Smooth muscle cell (in vitro differentiated cells): ENCODE results near the gene SNTG2. TPM values are rescaled to one million over a fixed set of nuclear protein-coding genes. Genes with fewer than 3 reads are reported as not detected.

Experiments
- DNase-seq: peaks from one replicate; lab custom pipeline; 2025; ENCODE audit not compliant: unreplicated experiment; lab: John Stamatoyannopoulos, UW
- H2AFZ ChIP-seq: fragments of 200-600 bp; sonication (generic); 2 replicates; pipeline ENCODE4 v1.6.0; 2016; ENCODE audit warnings: antibody characterized with exemption, low read depth, mild to moderate bottlenecking
- H3F3A ChIP-seq: fragments of 200-600 bp; sonication (generic); 2 replicates; pipeline ENCODE4 v1.6.0; 2017; ENCODE audit warnings: antibody characterized with exemption, low read depth
- H3K27ac ChIP-seq: fragments of 200-600 bp; sonication (generic); 2 replicates; pipeline ENCODE4 v1.5.1; 2016; ENCODE audit warnings: low read depth, mild to moderate bottlenecking
- H3K27me3 ChIP-seq: fragments of 200-600 bp; sonication (generic); 2 replicates; pipeline ENCODE4 v1.6.1; 2016; ENCODE audit warnings: low read depth, mild to moderate bottlenecking
- H3K36me3 ChIP-seq: fragments of 200-600 bp; sonication (generic); 2 replicates; pipeline ENCODE4 v1.5.1; 2016; ENCODE audit warnings: low read depth
- H3K4me1 ChIP-seq: fragments of 200-600 bp; sonication (generic); 2 replicates; pipeline ENCODE4 v1.5.1; 2016; ENCODE audit warnings: low read depth
- H3K4me2 ChIP-seq: fragments of 200-600 bp; sonication (generic); 2 replicates; pipeline ENCODE4 v1.6.0; 2016; ENCODE audit warnings: mild to moderate bottlenecking
- H3K4me3 ChIP-seq: fragments of 200-600 bp; sonication (generic); 2 replicates; pipeline ENCODE4 v1.5.1; 2016; ENCODE audit warnings: mild to moderate bottlenecking
- H3K79me2 ChIP-seq: fragments of 200-600 bp; sonication (generic); 2 replicates; pipeline ENCODE4 v1.6.0; 2016; ENCODE audit warnings: low read depth, mild to moderate bottlenecking
- H3K9ac ChIP-seq: fragments of 200-600 bp; sonication (generic); 2 replicates; pipeline ENCODE4 v1.6.0; 2016; ENCODE audit warnings: low read depth
- H3K9me3 ChIP-seq: fragments of 200-600 bp; sonication (generic); replicated peaks from 2 replicates; pipeline ENCODE4 v1.5.1; 2016; ENCODE audit warnings: low read depth
- H4K20me1 ChIP-seq: fragments of 200-600 bp; sonication (generic); 2 replicates; pipeline ENCODE4 v1.6.0; 2016; ENCODE audit warnings: low read depth
- CTCF ChIP-seq: fragments of 200-600 bp; sonication (generic); IDR thresholded peaks from 2 replicates; pipeline ENCODE4 v1.5.1; 2017; ENCODE audit warnings: borderline replicate concordance, mild to moderate bottlenecking, antibody characterized with exemption; ENCODE audit not compliant: insufficient read depth, poor library complexity, severe bottlenecking
- WGBS: methylation state at CpG from one replicate; pipeline ENCODE4 v1.1.7; 2016; ENCODE audit warnings: low lambda C conversion rate; 5-methylcytosine and 5-hydroxymethylcytosine counted together
- polyA plus RNA-seq: library from polyadenylated mRNA; unstranded; fragments of >200 nt; fragmentation: Nextera tagmentation; extraction: Ambion mirVana; gene quantifications from 2 replicates; pipeline ENCODE4 v1.2.1, GENCODE V29; 2016
- total RNA-seq: library from RNA; depleted of rRNA; stranded (reverse); fragments of >200 nt; gene quantifications from 2 replicates; pipeline ENCODE4 v1.2.3, GENCODE V29; 2014

SNTG2 gene
- total and polyA plus RNA-seq, 2 experiments from 2014 or later: 0.56 TPM; not detected in 1

- Histone ChIP-seq H3K27ac (no peak overlapping the region), H3K4me2 (no peak overlapping the region), H4K20me1 (no peaks in the 10 kb centered on the region), H3K79me2 (no peaks in the 10 kb centered on the region), H2AFZ (no peak overlapping the region), H3K9ac (no peak overlapping the region), H3K4me1 (no peaks in the 10 kb centered on the region), H3K36me3 (no peaks in the 10 kb centered on the region), H3K27me3 (no peaks in the 10 kb centered on the region), H3F3A (no peaks in the 10 kb centered on the region), H3K4me3 (no peak overlapping the region), H3K9me3 (no peaks in the 10 kb centered on the region)
- 88% methylated on average over 15 of the region's 15 CpGs for WGBS
- no peak for DNase-seq
- TF ChIP-seq CTCF: no peak
Observed at GRCh38 chr2:1079873-1080799, 129.5 kb downstream of the SNTG2 start.

GRCh38 chr2:1081451-1082225 lies 131.0 kb downstream of the SNTG2 start:
- TF ChIP-seq CTCF: no peak
- Histone ChIP-seq H3K4me1 (no peaks in the 10 kb centered on the region), H3K36me3 (no peaks in the 10 kb centered on the region), H3F3A (no peaks in the 10 kb centered on the region), H3K4me3 (no peak overlapping the region), H3K79me2 (no peaks in the 10 kb centered on the region), H4K20me1 (no peaks in the 10 kb centered on the region), H3K27ac (no peak overlapping the region), H3K9me3 (no peaks in the 10 kb centered on the region), H3K9ac (no peak overlapping the region), H3K27me3 (no peaks in the 10 kb centered on the region), H3K4me2 (no peak overlapping the region), H2AFZ (no peak overlapping the region)
- 85% methylated on average over 14 of the region's 14 CpGs for WGBS
- no peak for DNase-seq

GRCh38 chr2:1082456-1083205 lies 132.0 kb downstream of the SNTG2 start:
- H3K79me2 ChIP-seq: no peaks in the 10 kb centered on the region
- WGBS: 81% methylated on average over 17 of the region's 17 CpGs
- H4K20me1 ChIP-seq: no peaks in the 10 kb centered on the region
- DNase-seq: no peak
- H3K9me3 ChIP-seq: no peaks in the 10 kb centered on the region
- H3F3A ChIP-seq: no peaks in the 10 kb centered on the region
- H3K4me2 ChIP-seq: no peak overlapping the region
- no peak overlapping the region for H3K27ac ChIP-seq
- no peaks in the 10 kb centered on the region for H3K36me3 ChIP-seq
- no peak overlapping the region for H2AFZ ChIP-seq
- no peaks in the 10 kb centered on the region for H3K27me3 ChIP-seq
- no peak for TF ChIP-seq CTCF
- no peak overlapping the region for H3K9ac ChIP-seq
- H3K4me3 ChIP-seq: no peak overlapping the region
- no peaks in the 10 kb centered on the region for H3K4me1 ChIP-seq
